Gastrocnemius medialis (tissue), 4 donors: Measurements from ENCODE around the gene GNPNAT1.

Source experiments
- CTCF ChIP-seq, 5 experiments: fragments of 450-650 bp in 3 of 5; fragments of 200-600 bp in 2 of 5; sonication (generic) in 2 of 5; IDR thresholded peaks in 4 of 5; conservative IDR thresholded peaks in 1 of 5; 1 replicate in 4 of 5; 2 replicates in 1 of 5; pipeline ENCODE4 v1.5.1; 2016 to 2019; ENCODE audit warnings: antibody characterized with exemption in 5 of 5, mild to moderate bottlenecking in 3 of 5, moderate library complexity in 3 of 5
- POLR2A ChIP-seq, 2 donors: fragments of 450-650 bp; IDR thresholded peaks; one replicate each; pipeline ENCODE4 v1.6.1; 2017; ENCODE audit warnings: antibody characterized with exemption in 2 of 2, mild to moderate bottlenecking in 2 of 2, moderate library complexity in 2 of 2

DNA sequence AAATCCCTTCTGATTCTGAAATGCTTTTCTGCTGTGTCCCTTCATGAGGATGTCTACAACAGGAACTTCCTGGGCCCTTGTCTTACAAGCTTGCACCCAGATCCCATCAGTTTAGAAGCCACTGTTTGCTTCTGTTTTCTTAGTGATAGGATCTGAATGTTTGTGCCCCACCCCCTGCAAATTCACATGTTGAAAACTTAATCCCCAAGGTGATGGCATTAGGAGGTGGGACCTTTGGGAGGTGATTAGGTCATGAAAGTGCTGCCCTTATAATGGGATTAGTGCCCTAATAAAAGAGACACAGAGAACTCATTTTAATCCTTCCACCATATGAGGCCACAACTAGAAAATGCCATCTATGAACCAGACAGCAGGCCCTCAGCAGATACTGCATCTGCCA is 36.0 kb upstream of the GNPNAT1 start:
- no peak for TF ChIP-seq CTCF (IDR thresholded peaks at IDR 0.05 in 4 of 5, conservative IDR thresholded peaks at IDR 0.05 in 1 of 5)
- no peak for TF ChIP-seq POLR2A (IDR thresholded peaks at IDR 0.05)
